SK-N-SH (cell line): ENCODE measurements around the gene LYPD5. TPM values are rescaled to one million over a fixed set of nuclear protein-coding genes. Genes with fewer than 3 reads are reported as not detected.

Experiments
- CTCF ChIA-PET: fragments of 300-600, 350-600 bp; formaldehyde crosslinking; extraction: SDS; loops from one replicate; lab custom pipeline; 2021; lab: Yijun Ruan, JAX
- POLR2A ChIA-PET: fragments of 350-600 bp; sonication (Branson Sonifier 250); formaldehyde crosslinking; extraction: SDS; loops from one replicate; lab custom pipeline; 2020; ENCODE audit warnings: antibody characterized with exemption, inconsistent platforms; lab: Yijun Ruan, JAX
- DNase-seq: peaks from one replicate; pipeline ENCODE4 v3.0.0; 2012
- H2AFZ ChIP-seq: fragments of 200-600 bp; sonication (generic); 2 replicates; pipeline ENCODE4 v1.8.1; 2016; ENCODE audit warnings: antibody characterized with exemption, mild to moderate bottlenecking, low read depth
- H3F3A ChIP-seq: fragments of 200-600 bp; sonication (generic); replicated peaks from 2 replicates; pipeline ENCODE3; 2016; ENCODE audit warnings: antibody characterized with exemption, mild to moderate bottlenecking; ENCODE audit not compliant: insufficient read depth
- H3K27ac ChIP-seq, 2 experiments: fragments of 200-500 bp in 1 of 2; fragments of 200-600 bp in 1 of 2; sonication (Bioruptor generic) in 1 of 2; sonication (generic), shearing (Covaris generic) in 1 of 2; 2 replicates each; pipeline versions ENCODE4 v1.5.1 to v1.6.1; 2014 to 2016; ENCODE audit warnings: low read depth in 2 of 2, inconsistent platforms in 1 of 2, low read length in 1 of 2, mild to moderate bottlenecking in 1 of 2, mixed read lengths in 1 of 2
- H3K27me3 ChIP-seq: fragments of 200-600 bp; sonication (generic), shearing (Covaris generic); 2 replicates; pipeline ENCODE4 v1.6.1; 2016; ENCODE audit warnings: mixed run types; ENCODE audit not compliant: insufficient read depth
- H3K36me3 ChIP-seq, 2 experiments: fragments of 200-500 bp in 1 of 2; fragments of 200-600 bp in 1 of 2; sonication (Bioruptor generic) in 1 of 2; sonication (generic) in 1 of 2; replicated peaks in 1 of 2; 2 replicates each; pipeline versions ENCODE3 to v1.5.1; 2014 to 2016; ENCODE audit warnings: low read length in 1 of 2, mild to moderate bottlenecking in 1 of 2; ENCODE audit not compliant: insufficient read depth in 2 of 2, control insufficient read depth in 1 of 2
- H3K4me1 ChIP-seq, 2 experiments: fragments of 200-500 bp in 1 of 2; fragments of 200-600 bp in 1 of 2; sonication (Bioruptor generic) in 1 of 2; sonication (generic), shearing (Covaris generic) in 1 of 2; 2 replicates each; pipeline versions ENCODE4 v1.5.1 to v1.6.1; 2014 to 2016; ENCODE audit warnings: low read depth in 1 of 2, low read length in 1 of 2, mixed run types in 1 of 2; ENCODE audit not compliant: insufficient read depth in 2 of 2, control insufficient read depth in 1 of 2
- H3K4me2 ChIP-seq: fragments of 200-600 bp; sonication (generic), shearing (Covaris generic); 2 replicates; pipeline ENCODE4 v1.6.1; 2017; ENCODE audit warnings: mixed run types
- H3K4me3 ChIP-seq, 2 experiments: fragments of 200-500 bp in 1 of 2; fragments of 200-600 bp in 1 of 2; sonication (Bioruptor generic) in 1 of 2; sonication (generic), shearing (Covaris generic) in 1 of 2; 2 replicates each; pipeline versions ENCODE4 v1.5.1 to v1.8.1; 2014 to 2016; ENCODE audit warnings: low read depth in 2 of 2, inconsistent platforms in 1 of 2, low read length in 1 of 2, mild to moderate bottlenecking in 1 of 2, mixed read lengths in 1 of 2, moderate library complexity in 1 of 2
- H3K79me2 ChIP-seq: fragments of 200-600 bp; sonication (generic); 2 replicates; pipeline ENCODE4 v1.8.1; 2017; ENCODE audit warnings: mild to moderate bottlenecking; ENCODE audit not compliant: insufficient read depth
- H3K9ac ChIP-seq: fragments of 200-600 bp; sonication (generic); 2 replicates; pipeline ENCODE4 v1.6.1; 2017; ENCODE audit warnings: mixed run types
- H3K9me2 ChIP-seq: fragments of 200-600 bp; sonication (generic); 2 replicates; pipeline ENCODE4 v1.6.1; 2017; ENCODE audit warnings: mixed run types
- H3K9me3 ChIP-seq: fragments of 200-600 bp; sonication (generic); 2 replicates; pipeline ENCODE4 v1.6.1; 2017; ENCODE audit warnings: mixed run types, mild to moderate bottlenecking, moderate library complexity
- H4K20me1 ChIP-seq: fragments of 200-600 bp; sonication (generic); 2 replicates; pipeline ENCODE4 v1.6.1; 2017; ENCODE audit warnings: mild to moderate bottlenecking, mixed run types; ENCODE audit not compliant: insufficient read depth
- EP300 ChIP-seq, 2 experiments: IDR thresholded peaks; 2 replicates each; pipeline versions ENCODE4 v1.4.0 to v1.6.1; 2012; ENCODE audit warnings: borderline replicate concordance in 1 of 2, low read depth in 1 of 2, low read length in 1 of 2
- EZH2phosphoT487 ChIP-seq: fragments of 200-600 bp; sonication (generic); IDR thresholded peaks from 2 replicates; pipeline ENCODE4 v1.6.1; 2017; ENCODE audit warnings: low read depth, mixed run types, mild to moderate bottlenecking, antibody characterized with exemption, moderate library complexity, borderline replicate concordance
- FOSL2 ChIP-seq: IDR thresholded peaks from 2 replicates; pipeline ENCODE4 v1.4.0; 2012; ENCODE audit warnings: low read depth, mild to moderate bottlenecking, moderate library complexity, borderline replicate concordance
- FOXM1 ChIP-seq: IDR thresholded peaks from 2 replicates; pipeline ENCODE4 v1.4.0; 2012; ENCODE audit warnings: low read depth, mild to moderate bottlenecking
- GATA2 ChIP-seq: sonication (generic); formaldehyde crosslinking; IDR thresholded peaks from 2 replicates; pipeline ENCODE4 v1.5.0; 2020; ENCODE audit warnings: mild to moderate bottlenecking, missing genetic modification reagents
- MXI1 ChIP-seq: IDR thresholded peaks from 2 replicates; pipeline ENCODE4 v1.6.1; 2012; ENCODE audit warnings: mild to moderate bottlenecking, low read depth, low read length, improper control_type of control experiment
- NRF1 ChIP-seq: IDR thresholded peaks from 2 replicates; pipeline ENCODE4 v1.6.1; 2012; ENCODE audit warnings: low read depth, mild to moderate bottlenecking, low read length
- PBX3 ChIP-seq: IDR thresholded peaks from 2 replicates; pipeline ENCODE4; 2012
- POLR2AphosphoS5 ChIP-seq: IDR thresholded peaks from 2 replicates; pipeline ENCODE4 v1.6.1; 2012; ENCODE audit warnings: low read depth, low read length
- RAD21 ChIP-seq: IDR thresholded peaks from 2 replicates; pipeline ENCODE4 v1.6.1; 2012; ENCODE audit warnings: mild to moderate bottlenecking, low read length
- RFX5 ChIP-seq: IDR thresholded peaks from 2 replicates; pipeline ENCODE4 v1.6.1; 2012; ENCODE audit warnings: mild to moderate bottlenecking, improper control_type of control experiment, low read length
- RXRA ChIP-seq: IDR thresholded peaks from 2 replicates; pipeline ENCODE4 v1.4.0; 2012; ENCODE audit warnings: low read depth, mild to moderate bottlenecking, borderline replicate concordance
- SIN3A ChIP-seq: IDR thresholded peaks from 2 replicates; pipeline ENCODE4 v1.6.1; 2012; ENCODE audit warnings: low read depth, mild to moderate bottlenecking, low read length, moderate library complexity, borderline replicate concordance
- TAF1 ChIP-seq: IDR thresholded peaks from 2 replicates; pipeline ENCODE4 v1.6.1; 2012; ENCODE audit warnings: low read depth, mild to moderate bottlenecking, low read length, moderate library complexity, borderline replicate concordance
- TCF12 ChIP-seq: IDR thresholded peaks from 2 replicates; pipeline ENCODE4 v1.4.0; 2012
- TEAD4 ChIP-seq: IDR thresholded peaks from 2 replicates; pipeline ENCODE4 v1.4.0; 2012; ENCODE audit warnings: mild to moderate bottlenecking, borderline replicate concordance; ENCODE audit not compliant: insufficient read depth
- YY1 ChIP-seq: IDR thresholded peaks from 2 replicates; pipeline ENCODE4 v1.4.0; 2012; ENCODE audit warnings: low read depth, mild to moderate bottlenecking
- WGBS: methylation state at CpG from one replicate; pipeline ENCODE4 v1.1.6; 2017; ENCODE audit warnings: low lambda C conversion rate; 5-methylcytosine and 5-hydroxymethylcytosine counted together
- polyA plus RNA-seq, 3 experiments: library from polyadenylated mRNA; depleted of rRNA; stranded (reverse); fragments of >200 nt; gene quantifications; 2 replicates each; pipeline ENCODE4 v1.2.3, GENCODE V29; 2012
- TF ChIP-seq, protein P1 (sequence below): IDR thresholded peaks from 2 replicates; pipeline ENCODE4 v1.6.1; 2012; ENCODE audit warnings: mild to moderate bottlenecking, low read depth, low read length, moderate library complexity

LYPD5 gene
- polyA plus RNA-seq, 1 of the 3 experiments (the other 2 are of a cell fraction), result 0.13 TPM

DNA sequence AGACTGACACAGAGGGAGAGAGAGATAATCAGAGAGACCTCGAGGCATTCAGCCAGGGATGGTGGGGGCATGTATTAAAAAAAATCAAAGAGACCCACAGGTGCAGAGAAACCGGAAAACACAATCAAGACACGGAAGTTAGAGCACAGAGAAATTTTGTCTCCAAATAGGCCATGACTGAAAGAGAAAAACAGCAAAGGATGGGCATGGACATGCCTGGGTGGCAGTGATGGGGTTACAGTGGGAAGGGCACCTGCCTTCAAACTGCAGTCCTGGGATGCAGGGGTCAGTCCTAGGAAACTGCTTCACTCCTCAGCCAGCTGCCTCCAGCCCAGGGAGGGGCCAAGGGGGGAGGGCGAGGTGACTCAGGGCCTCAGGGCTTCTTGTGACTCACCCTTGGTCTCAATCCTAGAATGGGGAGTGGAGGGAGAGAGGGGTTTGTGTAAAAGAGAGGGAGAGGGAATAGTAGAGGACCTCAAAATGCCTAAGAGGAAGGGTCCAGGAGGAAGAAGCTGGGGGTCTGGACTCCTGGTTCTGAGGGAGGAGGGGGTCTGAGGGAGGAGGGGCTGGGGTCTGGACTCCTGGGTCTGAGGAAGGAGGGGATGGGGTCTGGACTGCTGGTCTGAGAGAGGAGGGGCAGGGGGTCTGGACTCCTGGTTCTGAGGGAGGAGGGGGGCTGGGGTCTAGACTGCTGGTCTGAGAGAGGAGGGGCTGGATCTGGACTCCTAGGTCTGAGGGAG, 17.8 kb downstream of the LYPD5 start (continued):
- TF ChIP-seq PBX3, result 0 out of 2 replicates have a peak, but pooled peaks have one; percentile 32
- TF ChIP-seq TEAD4, result 0 out of 2 replicates have a peak, but pooled peaks have one; percentile 22
- TF ChIP-seq RFX5, result no peak
- peak in 1 of 2 experiments; percentile 62; a peak in 1 of 4 replicates for TF ChIP-seq EP300 (IDR thresholded peaks at IDR 0.05; ENCODE audit: borderline replicate concordance in 1 of 2, low read depth in 1 of 2, low read length in 1 of 2)
- TF ChIP-seq MXI1, result no peak

GRCh38 chr19:43783636-43784035, 18.6 kb downstream of the LYPD5 start:
- no peaks in the 10 kb centered on the region for H3K9me2 ChIP-seq
- no peak overlapping the region for H3K4me2 ChIP-seq
- no peaks in the 10 kb centered on the region for H4K20me1 ChIP-seq
- no peaks in the 10 kb centered on the region for H3K27me3 ChIP-seq
- H3K9me3 ChIP-seq, result no peaks in the 10 kb centered on the region
- 88% methylated on average over 8 of the region's 8 CpGs for WGBS
- ChIA-PET POLR2A (no interaction called here), CTCF (interaction anchor here (0.7 to 5.2 kb wide), 3 partner anchors 39 to 229 kb away, joined by 3 to 79 read pairs (median 7); no protein-coding TSS in a partner anchor)
- no peak overlapping the region for H3K4me3 ChIP-seq
- H2AFZ ChIP-seq, result no peak overlapping the region; the same call in 1 of the 2 replicates
- H3K79me2 ChIP-seq, result no peaks in the 10 kb centered on the region
- DNase-seq, result no peak
- peaks cover 9% of the 10 kb centered on the region for H3F3A ChIP-seq
- H3K9ac ChIP-seq, result no peak overlapping the region
- H3K4me1 ChIP-seq, result peaks cover 3 to 20% of the 10 kb centered on the region in 2 experiments; a peak in 3 of 4 replicates
- H3K27ac ChIP-seq, result no peak overlapping the region
- TF ChIP-seq NRF1 (no peak), GATA2 (CRISPR knock-in tag) (no peak), FOSL2 (no peak), YY1 (no peak), POLR2AphosphoS5 (no peak), SIN3A (no peak), TCF12 (no peak), EZH2phosphoT487 (no peak), TAF1 (no peak), RXRA (no peak), RAD21 (no peak), FOXM1 (no peak)
- TF ChIP-seq, protein P1, sequence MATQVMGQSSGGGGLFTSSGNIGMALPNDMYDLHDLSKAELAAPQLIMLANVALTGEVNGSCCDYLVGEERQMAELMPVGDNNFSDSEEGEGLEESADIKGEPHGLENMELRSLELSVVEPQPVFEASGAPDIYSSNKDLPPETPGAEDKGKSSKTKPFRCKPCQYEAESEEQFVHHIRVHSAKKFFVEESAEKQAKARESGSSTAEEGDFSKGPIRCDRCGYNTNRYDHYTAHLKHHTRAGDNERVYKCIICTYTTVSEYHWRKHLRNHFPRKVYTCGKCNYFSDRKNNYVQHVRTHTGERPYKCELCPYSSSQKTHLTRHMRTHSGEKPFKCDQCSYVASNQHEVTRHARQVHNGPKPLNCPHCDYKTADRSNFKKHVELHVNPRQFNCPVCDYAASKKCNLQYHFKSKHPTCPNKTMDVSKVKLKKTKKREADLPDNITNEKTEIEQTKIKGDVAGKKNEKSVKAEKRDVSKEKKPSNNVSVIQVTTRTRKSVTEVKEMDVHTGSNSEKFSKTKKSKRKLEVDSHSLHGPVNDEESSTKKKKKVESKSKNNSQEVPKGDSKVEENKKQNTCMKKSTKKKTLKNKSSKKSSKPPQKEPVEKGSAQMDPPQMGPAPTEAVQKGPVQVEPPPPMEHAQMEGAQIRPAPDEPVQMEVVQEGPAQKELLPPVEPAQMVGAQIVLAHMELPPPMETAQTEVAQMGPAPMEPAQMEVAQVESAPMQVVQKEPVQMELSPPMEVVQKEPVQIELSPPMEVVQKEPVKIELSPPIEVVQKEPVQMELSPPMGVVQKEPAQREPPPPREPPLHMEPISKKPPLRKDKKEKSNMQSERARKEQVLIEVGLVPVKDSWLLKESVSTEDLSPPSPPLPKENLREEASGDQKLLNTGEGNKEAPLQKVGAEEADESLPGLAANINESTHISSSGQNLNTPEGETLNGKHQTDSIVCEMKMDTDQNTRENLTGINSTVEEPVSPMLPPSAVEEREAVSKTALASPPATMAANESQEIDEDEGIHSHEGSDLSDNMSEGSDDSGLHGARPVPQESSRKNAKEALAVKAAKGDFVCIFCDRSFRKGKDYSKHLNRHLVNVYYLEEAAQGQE, result no peak
- no peaks in the 10 kb centered on the region for H3K36me3 ChIP-seq
